Activated CD4-positive, alpha-beta memory T cell treated with anti-CD3 and anti-CD28 coated beads, Interleukin-2, amount 10 ng/mL, durations not matched to agents 7 days and 5 days (primary cell): ENCODE measurements around the gene HIPK2. TPM values are rescaled to one million over a fixed set of nuclear protein-coding genes. Genes with fewer than 3 reads are reported as not detected.

Experiments
- CTCF ChIA-PET: fragments of 350-600 bp; sonication (Branson Sonifier 250); formaldehyde crosslinking; loops from one replicate; lab custom pipeline; 2021; ENCODE audit warnings: antibody characterized with exemption, inconsistent platforms; lab: Charles Lee
- POLR2A ChIA-PET: fragments of 350-600 bp; sonication (Branson Sonifier 250); formaldehyde crosslinking; loops from one replicate; lab custom pipeline; 2021; ENCODE audit warnings: antibody characterized with exemption; lab: Charles Lee
- DNase-seq: peaks from one replicate; pipeline ENCODE4 v3.0.0-alpha.2; 2020
- H3K27ac Mint-ChIP-seq: one replicate; pipeline ENCODE4 v1.8.0; 2021; ENCODE audit warnings: mild to moderate bottlenecking, mixed read lengths
- H3K27me3 Mint-ChIP-seq: one replicate; pipeline ENCODE4 v1.8.0; 2021; ENCODE audit warnings: mixed read lengths
- H3K36me3 Mint-ChIP-seq: one replicate; pipeline ENCODE4 v1.8.0; 2021; ENCODE audit warnings: low read depth, mixed read lengths
- H3K4me1 Mint-ChIP-seq: one replicate; pipeline ENCODE4 v1.8.0; 2021; ENCODE audit warnings: mixed read lengths
- H3K4me3 Mint-ChIP-seq: one replicate; pipeline ENCODE4 v1.8.0; 2021; ENCODE audit warnings: mild to moderate bottlenecking, mixed read lengths
- H3K9me3 Mint-ChIP-seq: one replicate; pipeline ENCODE4 v1.8.0; 2021; ENCODE audit warnings: mixed read lengths
- total RNA-seq, 2 experiments: library from RNA; stranded (reverse); gene quantifications; one replicate each; pipeline ENCODE4 v1.2.3, GENCODE V29; 2021

Gene HIPK2
- total RNA-seq, 2 experiments from 2014 or later = 24.0 to 25.2 TPM

DNA sequence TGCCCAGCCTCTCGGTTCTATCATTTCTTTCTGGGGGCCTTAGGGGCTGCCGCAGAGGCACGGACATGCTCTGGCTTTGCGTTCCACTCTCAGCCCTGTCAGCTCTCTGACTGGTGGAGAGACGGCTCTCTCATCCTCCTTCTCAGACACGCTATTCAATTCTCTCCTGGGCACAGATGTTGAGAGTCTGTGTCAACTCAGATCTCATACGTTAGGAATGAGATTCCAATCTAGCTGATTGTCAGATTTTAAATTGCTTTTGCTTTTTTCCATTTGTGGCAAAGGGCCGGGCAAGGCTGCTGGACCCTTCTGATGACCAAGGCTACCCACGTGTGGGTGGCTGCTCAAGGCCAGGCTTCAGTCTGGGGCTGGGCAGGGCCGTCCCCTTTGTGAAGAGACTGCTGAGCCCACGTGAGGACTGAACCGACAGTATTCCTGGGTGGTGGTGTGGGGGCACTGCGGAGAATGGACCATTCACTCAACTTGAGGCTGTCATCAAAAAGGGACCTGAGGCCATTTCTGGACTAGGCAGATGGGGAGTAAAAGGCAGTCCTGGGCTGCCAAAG lies 182.8 kb downstream of the HIPK2 start:
- peaks cover 25% of the 10 kb centered on the region for H3K36me3 Mint-ChIP-seq
- POLR2A ChIA-PET = no interaction called here
- CTCF ChIA-PET = interaction anchor here (0.6 to 2.0 kb wide), 5 partner anchors 7 to 110 kb away, joined by 3 to 8 read pairs (median 4); no protein-coding TSS in a partner anchor
- no peak overlapping the region for H3K27ac Mint-ChIP-seq
- H3K4me3 Mint-ChIP-seq = no peak overlapping the region
- no peaks in the 10 kb centered on the region for H3K27me3 Mint-ChIP-seq
- DNase-seq = no peak
- no peaks in the 10 kb centered on the region for H3K4me1 Mint-ChIP-seq
- H3K9me3 Mint-ChIP-seq = no peaks in the 10 kb centered on the region

DNA sequence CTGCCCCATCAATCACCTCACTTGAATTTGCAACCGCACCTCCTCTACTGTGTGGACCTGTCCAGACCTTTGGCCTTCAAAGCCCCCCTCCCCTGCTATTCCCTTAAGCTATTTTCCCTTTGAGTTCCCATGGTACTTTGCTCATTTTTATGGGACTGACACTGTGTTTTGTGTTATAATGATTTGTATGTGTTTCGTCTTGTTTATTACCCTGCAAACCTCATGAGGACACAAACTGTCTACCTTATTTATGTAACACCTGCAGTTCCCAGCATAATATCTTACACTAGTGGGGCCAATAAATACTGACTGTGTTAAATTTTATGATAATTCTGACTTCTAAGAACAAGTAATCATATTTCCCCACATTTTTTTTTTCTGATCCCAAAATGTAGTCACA lies 183.7 kb downstream of the HIPK2 start:
- Mint-ChIP-seq H3K27ac (no peak overlapping the region), H3K4me1 (no peaks in the 10 kb centered on the region), H3K4me3 (no peak overlapping the region), H3K36me3 (peaks cover 19% of the 10 kb centered on the region), H3K27me3 (no peaks in the 10 kb centered on the region), H3K9me3 (no peaks in the 10 kb centered on the region)
- ChIA-PET CTCF (interaction anchor here (0.9 to 2.0 kb wide), 4 partner anchors 8 to 95 kb away, joined by 3 to 8 read pairs (median 4); no protein-coding TSS in a partner anchor), POLR2A (no interaction called here)
- DNase-seq = no peak

DNA sequence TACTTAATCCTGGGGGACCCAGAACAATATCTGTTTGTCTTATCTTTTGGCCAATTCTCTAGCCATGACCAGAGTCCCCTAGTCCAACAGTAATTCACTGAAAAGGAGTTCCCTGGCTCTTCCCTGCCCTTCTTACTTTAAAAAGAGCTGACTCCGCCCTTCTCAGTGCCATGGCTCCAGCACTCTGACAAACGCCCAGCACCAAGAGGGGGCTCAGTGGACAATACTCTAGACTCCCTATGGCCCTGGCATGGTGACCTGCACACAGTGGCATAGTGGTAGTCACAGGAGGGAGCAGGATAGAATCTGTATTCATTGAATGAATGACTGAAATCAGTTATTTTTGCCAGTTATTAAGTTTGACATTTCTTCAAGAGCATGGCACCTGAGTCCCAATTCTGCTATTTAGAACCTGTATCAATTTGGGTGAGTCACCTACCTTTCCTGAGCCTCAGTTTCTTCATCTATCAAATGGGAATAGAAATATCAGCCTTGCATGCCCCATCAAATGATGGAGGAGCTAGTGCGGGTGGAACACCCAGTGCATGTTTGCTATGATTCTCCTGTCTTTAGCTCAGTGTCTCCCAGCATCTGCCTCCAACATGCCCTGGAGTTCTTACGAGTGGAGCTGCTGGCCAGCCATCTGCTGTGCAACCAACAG lies 184.9 kb downstream of the HIPK2 start:
- Mint-ChIP-seq H3K4me3 (no peak overlapping the region), H3K27ac (no peak overlapping the region), H3K4me1 (no peaks in the 10 kb centered on the region), H3K36me3 (peaks cover 16% of the 10 kb centered on the region), H3K9me3 (no peaks in the 10 kb centered on the region), H3K27me3 (no peaks in the 10 kb centered on the region)
- ChIA-PET CTCF (interaction anchor here (2.0 kb wide), 1 partner anchor 9 kb away, joined by 8 read pairs; no protein-coding TSS in a partner anchor), POLR2A (no interaction called here)
- no peak for DNase-seq

DNA sequence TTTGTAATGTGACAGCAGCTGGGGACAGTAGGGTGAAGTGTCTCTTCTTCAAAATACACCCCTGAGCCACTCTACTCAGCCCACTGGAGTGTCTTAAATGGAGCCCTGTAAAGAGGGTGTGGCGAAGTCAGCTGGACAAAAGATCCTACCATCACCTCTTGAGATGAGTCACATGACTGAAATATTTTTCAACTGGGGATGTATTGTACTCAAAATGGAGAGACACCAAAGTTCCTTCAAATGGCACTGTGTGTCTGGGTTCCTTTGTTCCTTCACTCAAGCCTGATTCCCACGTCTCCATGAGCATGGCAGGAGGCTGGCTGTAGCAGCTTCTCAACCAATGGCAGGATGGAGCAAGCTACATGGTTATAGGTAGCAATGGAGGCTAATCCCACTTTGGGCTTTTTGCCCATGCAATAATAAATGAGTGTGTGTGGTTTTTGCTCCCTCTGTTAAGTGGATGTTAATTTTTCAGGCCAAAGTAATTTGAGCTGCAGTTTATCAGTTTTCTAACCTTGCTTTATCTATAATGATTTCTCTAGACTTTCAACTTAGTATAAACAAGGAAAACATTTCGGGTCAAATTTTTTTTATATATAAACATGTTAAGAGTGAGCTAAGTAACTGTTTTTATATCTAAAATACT lies 186.1 kb downstream of the HIPK2 start:
- DNase-seq = no peak
- no peak overlapping the region for H3K27ac Mint-ChIP-seq
- H3K4me1 Mint-ChIP-seq = no peaks in the 10 kb centered on the region
- H3K9me3 Mint-ChIP-seq = no peaks in the 10 kb centered on the region
- H3K36me3 Mint-ChIP-seq = peaks cover 16% of the 10 kb centered on the region
- ChIA-PET POLR2A (no interaction called here), CTCF (interaction anchor here (0.9 kb wide), 2 partner anchors 11 to 27 kb away, joined by 3 read pairs; no protein-coding TSS in a partner anchor)
- no peak overlapping the region for H3K4me3 Mint-ChIP-seq
- H3K27me3 Mint-ChIP-seq = no peaks in the 10 kb centered on the region

DNA sequence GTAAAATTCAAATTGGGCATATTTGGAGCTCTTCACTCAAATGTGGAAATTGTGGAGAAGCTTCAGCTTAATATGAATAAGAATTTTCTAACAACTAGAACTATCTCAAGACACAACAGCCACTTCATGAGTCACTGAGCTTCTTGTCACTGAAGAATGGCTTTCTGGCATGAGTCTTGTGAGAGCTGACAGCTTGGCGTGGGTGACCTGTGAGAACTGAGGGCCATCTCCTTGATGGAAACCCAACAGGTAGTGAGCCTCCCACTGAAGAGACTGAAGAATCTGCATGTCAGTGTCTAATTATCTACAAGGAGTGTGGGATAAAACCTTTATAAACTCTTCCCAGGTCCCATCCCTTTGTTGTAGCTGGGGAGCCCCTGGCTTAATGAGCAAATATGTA lies 188.3 kb downstream of the HIPK2 start:
- DNase-seq = no peak
- Mint-ChIP-seq H3K36me3 (peaks cover 9% of the 10 kb centered on the region), H3K27me3 (no peaks in the 10 kb centered on the region), H3K4me1 (no peaks in the 10 kb centered on the region), H3K9me3 (no peaks in the 10 kb centered on the region), H3K4me3 (no peak overlapping the region), H3K27ac (no peak overlapping the region)
- ChIA-PET POLR2A (no interaction called here), CTCF (interaction anchor here (0.7 to 3.9 kb wide), 5 partner anchors 13 to 246 kb away, joined by 3 to 25 read pairs (median 3); no protein-coding TSS in a partner anchor)

DNA sequence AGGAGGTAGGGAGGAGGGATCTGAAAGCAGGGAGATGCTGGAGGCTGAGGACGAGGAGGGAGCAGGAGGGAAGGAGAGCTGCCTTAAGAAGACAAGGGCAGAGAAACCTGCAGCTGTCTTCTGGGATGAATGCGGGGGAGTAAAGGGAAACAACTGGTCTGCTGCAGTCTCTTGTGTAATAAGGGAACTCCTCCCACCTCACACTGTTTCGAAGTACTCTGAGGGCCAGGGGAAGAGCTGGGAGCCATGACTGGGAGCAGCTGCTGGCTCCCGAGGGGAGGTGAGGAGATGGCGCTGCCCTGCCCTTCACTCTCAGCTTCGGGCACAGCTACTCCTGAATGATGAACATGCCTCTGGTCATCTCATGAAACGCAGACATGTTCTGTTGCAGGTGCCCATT lies 189.2 kb downstream of the HIPK2 start:
- no peaks in the 10 kb centered on the region for H3K4me1 Mint-ChIP-seq
- H3K27me3 Mint-ChIP-seq = no peaks in the 10 kb centered on the region
- ChIA-PET CTCF (interaction anchor here (3.9 kb wide), 1 partner anchor 14 kb away, joined by 25 read pairs; no protein-coding TSS in a partner anchor), POLR2A (no interaction called here)
- no peak for DNase-seq
- no peak overlapping the region for H3K4me3 Mint-ChIP-seq
- no peaks in the 10 kb centered on the region for H3K9me3 Mint-ChIP-seq
- peaks cover 8% of the 10 kb centered on the region for H3K36me3 Mint-ChIP-seq
- H3K27ac Mint-ChIP-seq = no peak overlapping the region

DNA sequence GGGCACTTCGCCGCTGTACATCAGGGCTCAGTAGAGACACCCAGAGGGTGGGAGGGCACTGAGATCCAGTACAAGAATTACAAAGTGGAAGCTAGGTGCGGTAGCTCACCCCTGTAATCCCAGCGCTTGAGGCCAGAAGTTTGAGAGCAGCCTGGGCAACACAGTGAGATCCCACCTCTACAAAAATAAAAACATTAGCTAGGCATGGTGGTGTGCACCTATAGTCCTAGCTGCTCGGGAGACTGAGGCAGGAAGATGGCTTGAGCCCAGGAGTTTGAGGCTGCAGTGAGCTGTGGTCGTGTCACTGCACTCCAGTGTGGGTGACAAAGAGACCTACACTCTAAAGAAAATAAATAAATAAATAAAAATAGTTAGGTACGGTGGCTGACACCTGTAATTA lies 190.3 kb downstream of the HIPK2 start:
- CTCF ChIA-PET = interaction anchor here (0.6 to 3.9 kb wide), 3 partner anchors 15 to 1425 kb away, joined by 3 to 25 read pairs (median 4); no protein-coding TSS in a partner anchor
- no peak for DNase-seq
- Mint-ChIP-seq H3K27me3 (no peaks in the 10 kb centered on the region), H3K4me3 (no peak overlapping the region), H3K27ac (no peak overlapping the region), H3K4me1 (no peaks in the 10 kb centered on the region), H3K36me3 (peaks cover 8% of the 10 kb centered on the region), H3K9me3 (no peaks in the 10 kb centered on the region)
- POLR2A ChIA-PET = no interaction called here

DNA sequence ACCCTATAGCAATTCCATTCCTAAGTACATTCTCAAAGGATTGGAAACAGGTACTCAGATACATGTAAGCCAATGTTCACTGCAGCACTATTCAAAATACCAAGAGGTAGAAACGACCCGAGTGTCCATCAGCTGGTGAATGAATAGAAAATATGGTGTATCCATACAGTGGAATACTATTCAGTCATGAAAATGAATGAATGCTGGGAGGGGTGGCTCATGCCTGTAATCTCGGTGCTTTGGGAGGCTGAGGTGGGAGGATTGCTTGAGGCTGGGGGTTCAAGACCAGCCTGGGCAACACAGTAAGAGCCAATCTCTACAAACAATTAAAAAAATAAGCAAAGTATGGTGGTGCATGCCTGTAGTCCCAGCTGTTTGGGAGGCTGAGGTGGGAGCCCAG lies 191.5 kb downstream of the HIPK2 start:
- POLR2A ChIA-PET = no interaction called here
- no peaks in the 10 kb centered on the region for H3K4me1 Mint-ChIP-seq
- H3K36me3 Mint-ChIP-seq = peaks cover 3% of the 10 kb centered on the region

DNA sequence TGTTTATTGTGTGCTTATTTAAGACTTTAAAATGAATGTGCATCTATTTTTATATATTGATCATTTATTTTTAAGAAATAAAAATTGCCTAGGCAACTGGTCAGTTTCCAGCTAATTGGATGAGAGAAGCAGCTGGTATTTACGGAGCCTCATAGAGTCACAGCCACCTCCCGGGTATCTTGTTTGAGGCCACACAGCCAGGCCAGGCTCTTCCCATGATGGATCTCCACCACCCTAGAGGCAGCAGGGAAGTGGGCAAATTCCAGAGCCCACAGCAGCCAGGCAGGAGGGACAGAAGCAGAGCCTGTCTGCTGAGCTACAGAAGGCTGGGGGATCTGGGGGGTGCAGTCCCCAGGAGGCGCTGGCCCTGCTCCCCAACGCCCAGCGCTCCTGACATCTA lies 192.8 kb downstream of the HIPK2 start:
- Mint-ChIP-seq H3K27me3 (no peaks in the 10 kb centered on the region), H3K9me3 (no peaks in the 10 kb centered on the region), H3K4me1 (no peaks in the 10 kb centered on the region), H3K4me3 (no peak overlapping the region), H3K27ac (no peak overlapping the region), H3K36me3 (no peaks in the 10 kb centered on the region)
- POLR2A ChIA-PET = no interaction called here
- peak; percentile 4 for DNase-seq
- CTCF ChIA-PET = interaction anchor here (1.2 kb wide), 1 partner anchor 34 kb away, joined by 3 read pairs; no protein-coding TSS in a partner anchor

More for the DNA sequence above, 191.5 kb downstream of the HIPK2 start:
- Mint-ChIP-seq H3K27ac (no peak overlapping the region), H3K4me3 (no peak overlapping the region), H3K27me3 (no peaks in the 10 kb centered on the region), H3K9me3 (no peaks in the 10 kb centered on the region)
- DNase-seq = no peak
- CTCF ChIA-PET = interaction anchor here (1.2 kb wide), 2 partner anchors 16 to 33 kb away, joined by 3 read pairs; no protein-coding TSS in a partner anchor

DNA sequence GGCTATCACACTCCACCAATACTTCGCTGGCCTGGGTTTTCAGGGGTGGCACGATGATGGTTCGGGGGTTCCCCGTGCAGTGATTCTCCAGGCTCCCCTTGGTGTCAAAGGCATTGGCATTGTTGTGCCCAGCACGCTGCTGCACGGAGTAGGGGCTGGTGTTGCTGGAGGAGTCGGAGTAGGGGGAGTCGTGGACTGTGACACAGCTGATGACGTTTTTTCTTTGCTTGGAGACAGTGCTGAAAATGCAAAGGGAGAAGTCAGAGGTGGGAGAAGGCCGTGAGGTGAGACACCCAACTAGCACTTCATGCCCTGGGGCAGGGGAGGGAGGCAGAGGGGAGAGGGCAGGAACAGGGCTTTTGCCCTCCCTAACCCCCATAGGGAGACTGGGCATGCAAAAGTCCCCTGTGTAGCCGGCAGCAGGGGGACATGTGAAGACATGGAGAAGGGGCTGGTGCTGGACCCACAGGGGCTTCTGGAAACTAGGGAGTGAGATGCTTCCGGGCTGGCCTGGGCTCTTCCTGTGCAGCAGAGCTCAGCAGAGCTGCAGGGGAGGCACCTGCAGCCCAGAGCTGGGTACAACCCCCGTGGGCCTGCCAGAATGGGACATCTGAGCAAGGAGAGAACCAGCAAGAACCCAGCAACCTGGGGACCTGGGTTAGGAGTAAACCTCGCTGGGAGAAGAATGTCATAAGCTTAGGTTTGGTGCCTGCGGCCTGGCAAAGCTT lies 193.8 kb downstream of the HIPK2 start:
- H3K27me3 Mint-ChIP-seq = no peaks in the 10 kb centered on the region
- ChIA-PET CTCF (no interaction called here), POLR2A (no interaction called here)
- no peaks in the 10 kb centered on the region for H3K36me3 Mint-ChIP-seq
- H3K27ac Mint-ChIP-seq = no peak overlapping the region
- no peaks in the 10 kb centered on the region for H3K4me1 Mint-ChIP-seq
- H3K4me3 Mint-ChIP-seq = no peak overlapping the region
- no peaks in the 10 kb centered on the region for H3K9me3 Mint-ChIP-seq
- peak; percentile 7 for DNase-seq

DNA sequence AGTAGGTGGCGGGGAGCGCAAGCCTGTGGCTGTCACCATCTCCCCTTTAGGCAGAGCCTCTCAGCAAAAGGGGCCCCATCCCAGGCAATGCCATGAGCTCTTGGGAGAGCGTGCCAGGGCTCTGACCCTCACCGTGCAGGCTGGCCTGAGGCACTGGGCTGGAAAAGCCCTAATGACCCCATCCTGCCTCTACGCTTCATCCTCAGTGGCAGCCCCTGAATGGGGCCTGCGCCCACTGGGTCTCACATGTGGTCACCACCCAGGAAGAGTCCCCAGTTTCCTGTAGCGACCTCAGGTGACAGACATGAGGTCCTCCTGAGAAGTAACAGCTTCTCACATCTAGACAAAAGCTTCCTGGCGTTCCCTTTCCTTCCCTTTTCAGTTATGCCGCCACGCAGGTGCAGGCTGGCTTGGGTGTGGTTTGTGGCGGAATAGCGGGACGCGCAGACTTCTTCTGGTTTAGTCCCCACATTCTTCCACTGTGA lies 195.1 kb downstream of the HIPK2 start:
- no peak overlapping the region for H3K27ac Mint-ChIP-seq
- CTCF ChIA-PET = no interaction called here
- POLR2A ChIA-PET = no interaction called here

DNA sequence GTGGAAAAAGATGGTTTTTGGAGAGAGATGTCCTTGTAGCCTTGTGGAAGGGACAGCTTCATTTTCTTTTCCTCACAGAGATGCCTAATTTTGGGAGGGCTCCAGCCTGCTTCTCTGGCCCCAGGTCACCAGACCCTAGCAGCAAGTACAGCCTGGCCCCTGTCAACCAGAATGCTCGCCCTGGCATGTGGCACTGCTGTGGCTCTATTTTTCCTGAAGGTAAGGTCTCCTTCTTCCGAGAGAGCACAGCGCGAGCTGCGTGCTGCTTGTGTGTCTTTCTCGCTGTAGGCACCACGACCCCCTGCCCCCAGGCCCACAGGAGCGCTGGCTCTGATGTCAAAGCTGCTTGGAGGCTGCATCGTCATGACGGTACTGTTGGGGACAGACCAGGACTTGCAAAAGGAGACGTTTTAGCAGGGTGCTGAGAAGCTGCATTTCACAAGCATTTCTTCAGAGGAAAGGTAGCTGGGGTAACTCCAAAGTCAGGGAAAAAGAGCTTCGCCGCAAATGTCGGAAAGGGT lies 195.6 kb downstream of the HIPK2 start:
- no peaks in the 10 kb centered on the region for H3K9me3 Mint-ChIP-seq
- ChIA-PET CTCF (no interaction called here), POLR2A (interaction anchor here (1.4 kb wide), 1 partner anchor 18 kb away, joined by 4 read pairs; no protein-coding TSS in a partner anchor)
- peaks cover 3% of the 10 kb centered on the region for H3K36me3 Mint-ChIP-seq
- H3K4me1 Mint-ChIP-seq = no peaks in the 10 kb centered on the region
- DNase-seq = peak; percentile 5
- H3K27me3 Mint-ChIP-seq = no peaks in the 10 kb centered on the region
- H3K27ac Mint-ChIP-seq = no peak overlapping the region
- H3K4me3 Mint-ChIP-seq = no peak overlapping the region

More for the DNA sequence above, 195.1 kb downstream of the HIPK2 start:
- Mint-ChIP-seq H3K36me3 (peaks cover 3% of the 10 kb centered on the region), H3K4me3 (no peak overlapping the region), H3K4me1 (no peaks in the 10 kb centered on the region), H3K9me3 (no peaks in the 10 kb centered on the region), H3K27me3 (no peaks in the 10 kb centered on the region)
- peak; percentile 7 for DNase-seq
